Mammary epithelial cell (primary cell): Measurements from ENCODE around the gene COL17A1.

Experiments
- CTCF ChIP-seq, 2 donors: IDR thresholded peaks in 1 of 2; conservative IDR thresholded peaks in 1 of 2; 2 replicates each; pipeline ENCODE4 v1.5.1; 2011 to 2012; ENCODE audit warnings: inconsistent platforms in 2 of 2, low read length in 2 of 2, mild to moderate bottlenecking in 2 of 2, control low read depth in 1 of 2, low read depth in 1 of 2; ENCODE audit not compliant: insufficient read depth in 1 of 2; ENCODE audit errors: extremely low read depth in 1 of 2
- EZH2 ChIP-seq: IDR thresholded peaks from 2 replicates; pipeline ENCODE4 v1.6.1; 2012; ENCODE audit warnings: low read length, inconsistent platforms, borderline replicate concordance

- no peak for TF ChIP-seq CTCF (conservative IDR thresholded peaks at IDR 0.05 in 1 of 2, IDR thresholded peaks at IDR 0.05 in 1 of 2; ENCODE audit: extremely low read depth in 1 of 2, insufficient read depth in 1 of 2, low read depth in 1 of 2, low read length in 2 of 2)
- no peak for TF ChIP-seq EZH2
Measured at GRCh38 chr10:104038958-104039752, 46.5 kb downstream of the COL17A1 start.
